Measurements from ENCODE around the gene MTMR3. TPM values are rescaled to one million over a fixed set of nuclear protein-coding genes. Genes with fewer than 3 reads are reported as not detected.
A peak's percentile ranks its signal among the peaks of the same experiment; 100 is the strongest.
"Not testable (repeated sequence)": the region's sequence is repeated elsewhere in the genome, so short reads cannot be mapped to it uniquely, and the experiment has no call there.

Gene MTMR3
- 25.7 and 29.3 TPM in 2 replicates for total RNA-seq
- 21.6 TPM for polyA plus RNA-seq (2012)

GRCh38 chr22:29883045-29883774, at the start of gene MTMR3:
TSS of gene MTMR3 (plus strand) at chr22:29883174. CDS start at chr22:29971060, 87,886 bp downstream.
- peak; percentile 92 for DNase-seq (ENCODE audit: low read depth)

GRCh38 chr22:29833392-29833965, 49.5 kb upstream of the MTMR3 start:
- DNase-seq (ENCODE audit: low read depth), result no peak

- DNase-seq (ENCODE audit: low read depth), result no peak
Observed at GRCh38 chr22:29834046-29834445, 48.9 kb upstream of the MTMR3 start.

- DNase-seq (ENCODE audit: low read depth), result not testable (repeated sequence)
Observed at GRCh38 chr22:29836791-29837370, 46.1 kb upstream of the MTMR3 start.

GRCh38 chr22:29837741-29838598, 45.0 kb upstream of the MTMR3 start, which contains the start of gene ASCC2:
TSS of gene ASCC2 (minus strand) at chr22:29838274. CDS start at chr22:29832325, 5,949 bp downstream.
- DNase-seq (ENCODE audit: low read depth), result peak; percentile 98

GRCh38 chr22:29838599-29838956, 44.4 kb upstream of the MTMR3 start:
- DNase-seq (ENCODE audit: low read depth), result no peak

- no peak for DNase-seq (ENCODE audit: low read depth)
Observed at GRCh38 chr22:29839039-29839438, 43.9 kb upstream of the MTMR3 start.

GRCh38 chr22:29840498-29840897, 42.5 kb upstream of the MTMR3 start:
- DNase-seq (ENCODE audit: low read depth), result no peak

- DNase-seq (ENCODE audit: low read depth), result no peak
Observed at GRCh38 chr22:29842172-29842571, 40.8 kb upstream of the MTMR3 start.

- DNase-seq (ENCODE audit: low read depth), result peak; percentile 71
Observed at GRCh38 chr22:29842740-29843139, 40.2 kb upstream of the MTMR3 start.

GRCh38 chr22:29846290-29846689, 36.7 kb upstream of the MTMR3 start:
- DNase-seq (ENCODE audit: low read depth), result no peak

- DNase-seq (ENCODE audit: low read depth), result no peak
Observed at GRCh38 chr22:29848111-29848510, 34.9 kb upstream of the MTMR3 start.

- DNase-seq (ENCODE audit: low read depth), result no peak
Observed at GRCh38 chr22:29854432-29854831, 28.5 kb upstream of the MTMR3 start.

GRCh38 chr22:29855611-29856181, 27.3 kb upstream of the MTMR3 start:
- DNase-seq (ENCODE audit: low read depth), result no peak

GRCh38 chr22:29856496-29856895, 26.5 kb upstream of the MTMR3 start:
- DNase-seq (ENCODE audit: low read depth), result no peak

GRCh38 chr22:29859030-29859429, 23.9 kb upstream of the MTMR3 start:
- DNase-seq (ENCODE audit: low read depth), result not testable (repeated sequence)

- DNase-seq (ENCODE audit: low read depth), result no peak
Observed at GRCh38 chr22:29860006-29860766, 22.8 kb upstream of the MTMR3 start.

- DNase-seq (ENCODE audit: low read depth), result no peak
Observed at GRCh38 chr22:29861672-29862297, 21.2 kb upstream of the MTMR3 start.

GRCh38 chr22:29865572-29865971, 17.4 kb upstream of the MTMR3 start:
- DNase-seq (ENCODE audit: low read depth), result not testable (repeated sequence)

GRCh38 chr22:29867260-29867659, 15.7 kb upstream of the MTMR3 start:
- no peak for DNase-seq (ENCODE audit: low read depth)
